Tibial nerve (tissue), 3 donors: ENCODE data around the gene WDR27.

ENCODE experiments used
- CTCF ChIP-seq, 5 experiments: fragments of 200-600 bp in 3 of 5; fragments of 450-650 bp in 2 of 5; sonication (generic) in 3 of 5; IDR thresholded peaks; one replicate each; pipeline ENCODE4 v1.5.1; 2016 to 2019; ENCODE audit warnings: antibody characterized with exemption in 5 of 5, mild to moderate bottlenecking in 3 of 5, moderate library complexity in 2 of 5
- POLR2A ChIP-seq, 2 donors: fragments of 450-650 bp; IDR thresholded peaks; one replicate each; pipeline ENCODE4 v1.6.1; 2017; ENCODE audit warnings: antibody characterized with exemption in 2 of 2, mild to moderate bottlenecking in 2 of 2, moderate library complexity in 2 of 2

- TF ChIP-seq CTCF (IDR thresholded peaks at IDR 0.05) (no peak), POLR2A (IDR thresholded peaks at IDR 0.05) (no peak)
These were observed 275.2 kb downstream of the WDR27 start for GRCh38 chr6:169426611-169427010.
